A549 (cell line): Measurements from ENCODE around the gene MYOM1.

Experiments used
- BCL3 ChIP-seq: fragments of >200 bp; sonication (Bioruptor Twin); formaldehyde crosslinking; IDR thresholded peaks from 3 replicates; pipeline ENCODE4 v1.6.1; 2016
- EP300 ChIP-seq, 2 experiments: fragments of >200 bp; sonication (Bioruptor Twin); formaldehyde crosslinking; IDR thresholded peaks; 2 replicates in 1 of 2; 3 replicates in 1 of 2; pipeline ENCODE4 v1.6.1; 2016 to 2017
- HOXA7 ChIP-seq: fragments of 250-450 bp; sonication (Bioruptor Pico); IDR thresholded peaks from 2 replicates; pipeline ENCODE4 v1.5.0; 2020; ENCODE audit warnings: mild to moderate bottlenecking, moderate library complexity
- HOXB13 ChIP-seq: fragments of 250-450 bp; sonication (Bioruptor Pico); IDR thresholded peaks from 2 replicates; pipeline ENCODE4 v1.5.0; 2020; ENCODE audit warnings: low read depth, mild to moderate bottlenecking, moderate library complexity
- JUN ChIP-seq, 2 experiments: fragments of >200 bp; sonication (Bioruptor Twin); formaldehyde crosslinking; IDR thresholded peaks; 2 replicates in 1 of 2; 3 replicates in 1 of 2; pipeline ENCODE4 v1.6.1; 2016 to 2017
- MAX ChIP-seq: IDR thresholded peaks from 2 replicates; pipeline ENCODE4 v1.6.1; 2012
- POLR2A ChIP-seq: IDR thresholded peaks from 2 replicates; pipeline ENCODE4 v1.6.1; 2012; ENCODE audit warnings: mild to moderate bottlenecking, low read length
- TF ChIP-seq, protein P1 (sequence below): fragments of >200 bp; sonication (Bioruptor Twin); formaldehyde crosslinking; IDR thresholded peaks from 3 replicates; pipeline ENCODE4 v1.5.1; 2016

DNA sequence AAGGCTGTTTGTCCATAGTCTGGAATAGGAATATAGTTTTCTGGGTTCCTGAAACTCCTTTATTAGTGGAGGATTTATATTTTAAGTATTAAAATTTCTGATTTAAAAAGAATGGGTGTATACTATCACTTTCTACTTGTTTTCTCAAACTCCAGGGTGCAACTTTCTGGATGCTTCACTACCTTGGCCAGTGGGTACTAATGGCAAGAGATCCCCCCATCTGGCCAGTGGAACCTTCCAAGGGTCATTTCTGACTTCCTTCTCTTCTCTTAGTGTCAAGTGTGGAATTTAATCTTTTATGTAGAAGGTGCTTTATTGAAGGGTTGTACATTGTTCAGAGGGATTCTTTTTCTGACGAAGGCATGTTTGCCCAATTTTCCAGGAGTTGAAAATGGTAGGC, 120.4 kb downstream of the MYOM1 start:
- TF ChIP-seq, protein P1, sequence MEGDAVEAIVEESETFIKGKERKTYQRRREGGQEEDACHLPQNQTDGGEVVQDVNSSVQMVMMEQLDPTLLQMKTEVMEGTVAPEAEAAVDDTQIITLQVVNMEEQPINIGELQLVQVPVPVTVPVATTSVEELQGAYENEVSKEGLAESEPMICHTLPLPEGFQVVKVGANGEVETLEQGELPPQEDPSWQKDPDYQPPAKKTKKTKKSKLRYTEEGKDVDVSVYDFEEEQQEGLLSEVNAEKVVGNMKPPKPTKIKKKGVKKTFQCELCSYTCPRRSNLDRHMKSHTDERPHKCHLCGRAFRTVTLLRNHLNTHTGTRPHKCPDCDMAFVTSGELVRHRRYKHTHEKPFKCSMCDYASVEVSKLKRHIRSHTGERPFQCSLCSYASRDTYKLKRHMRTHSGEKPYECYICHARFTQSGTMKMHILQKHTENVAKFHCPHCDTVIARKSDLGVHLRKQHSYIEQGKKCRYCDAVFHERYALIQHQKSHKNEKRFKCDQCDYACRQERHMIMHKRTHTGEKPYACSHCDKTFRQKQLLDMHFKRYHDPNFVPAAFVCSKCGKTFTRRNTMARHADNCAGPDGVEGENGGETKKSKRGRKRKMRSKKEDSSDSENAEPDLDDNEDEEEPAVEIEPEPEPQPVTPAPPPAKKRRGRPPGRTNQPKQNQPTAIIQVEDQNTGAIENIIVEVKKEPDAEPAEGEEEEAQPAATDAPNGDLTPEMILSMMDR = no peak
- no peak for TF ChIP-seq EP300 (IDR thresholded peaks at IDR 0.05)
- TF ChIP-seq POLR2A = no peak
- no peak for TF ChIP-seq JUN (IDR thresholded peaks at IDR 0.05)
- no peak for TF ChIP-seq BCL3
- TF ChIP-seq MAX = no peak
- no peak for TF ChIP-seq HOXB13 (CRISPR knock-in tag)
- TF ChIP-seq HOXA7 (CRISPR knock-in tag) = no peak
